ENCODE measurements around the gene PITX2. TPM values are rescaled to one million over a fixed set of nuclear protein-coding genes. Genes with fewer than 3 reads are reported as not detected.

PITX2 gene
- not detected in 2 replicates for polyA plus RNA-seq

GRCh38 chr4:110622841-110623717 is at the start of gene PITX2:
Gene PITX2, minus strand, starts transcription at chr4:110623077. Its CDS starts 617 bp downstream, at chr4:110622460.

Other genes starting within 250 kb of the PITX2 start
- gene ENPEP, start 146.9 kb downstream of the PITX2 start, polyA plus RNA-seq = not detected in 2 replicates